ENCODE results near the gene TBCK.

- no peak for TF ChIP-seq CTCF (IDR thresholded peaks at IDR 0.05; ENCODE audit: insufficient read depth, low read depth, low read length)
- TF ChIP-seq EZH2 (IDR thresholded peaks at IDR 0.05; ENCODE audit: insufficient read depth, low read length) = no peak
Measured at GRCh38 chr4:105994061-105994460, 321.9 kb downstream of the TBCK start.

All from astrocyte (in vitro differentiated cells and primary cell).